SIG-M5 treated with dmso at 0.1 percent for 504 hours (cell line): Measurements from ENCODE around the gene MED13L.

Experiments used
- DNase-seq: peaks from one replicate; lab custom pipeline; 2025; ENCODE audit not compliant: unreplicated experiment; lab: John Stamatoyannopoulos, UW

MED13L gene

GRCh38 chr12:116157845-116158267, 119.6 kb downstream of the MED13L start:
- no peak for DNase-seq

- DNase-seq, result no peak
Measured at GRCh38 chr12:116156614-116157013, 120.9 kb downstream of the MED13L start.

GRCh38 chr12:116155383-116155782, 122.1 kb downstream of the MED13L start:
- DNase-seq, result no peak

- DNase-seq, result no peak
Measured at GRCh38 chr12:116153983-116154382, 123.5 kb downstream of the MED13L start.

GRCh38 chr12:116153113-116153512, 124.4 kb downstream of the MED13L start:
- DNase-seq, result no peak

- no peak for DNase-seq
Measured at GRCh38 chr12:116152268-116152667, 125.2 kb downstream of the MED13L start.

- DNase-seq, result no peak
Measured at GRCh38 chr12:116150452-116150851, 127.0 kb downstream of the MED13L start.

- no peak for DNase-seq
Measured at GRCh38 chr12:116150001-116150400, 127.5 kb downstream of the MED13L start.

- DNase-seq, result no peak
Measured at GRCh38 chr12:116148844-116149243, 128.6 kb downstream of the MED13L start.

GRCh38 chr12:116146386-116146785, 131.1 kb downstream of the MED13L start:
- no peak for DNase-seq

GRCh38 chr12:116145451-116145850, 132.0 kb downstream of the MED13L start:
- no peak for DNase-seq

- no peak for DNase-seq
Measured at GRCh38 chr12:116144384-116144783, 133.1 kb downstream of the MED13L start.

- DNase-seq, result no peak
Measured at GRCh38 chr12:116143909-116144308, 133.6 kb downstream of the MED13L start.

GRCh38 chr12:116142936-116143898, 134.3 kb downstream of the MED13L start:
- peak; percentile 29 for DNase-seq

GRCh38 chr12:116141833-116142162, 135.7 kb downstream of the MED13L start:
- DNase-seq, result no peak

- DNase-seq, result no peak
Measured at GRCh38 chr12:116141110-116141832, 136.2 kb downstream of the MED13L start.

GRCh38 chr12:116140529-116140928, 137.0 kb downstream of the MED13L start:
- no peak for DNase-seq

- DNase-seq, result no peak
Measured at GRCh38 chr12:116138781-116139180, 138.7 kb downstream of the MED13L start.

- no peak for DNase-seq
Measured at GRCh38 chr12:116138364-116138763, 139.1 kb downstream of the MED13L start.

- no peak for DNase-seq
Measured at GRCh38 chr12:116137318-116137717, 140.2 kb downstream of the MED13L start.

GRCh38 chr12:116136340-116136739, 141.2 kb downstream of the MED13L start:
- DNase-seq, result no peak
